NOMO-1 (cell line): ENCODE data around the gene YY1.

Experiments used
- DNase-seq, 2 experiments: peaks; one replicate each; lab custom pipeline; 2025; ENCODE audit not compliant: unreplicated experiment in 2 of 2; lab: John Stamatoyannopoulos, UW

YY1 gene

GRCh38 chr14:100309028-100309737 lies 70.2 kb downstream of the YY1 start:
- no peak for DNase-seq

GRCh38 chr14:100312110-100312876 lies 73.3 kb downstream of the YY1 start:
- peak; percentile 51 to 67 for DNase-seq

- DNase-seq, result no peak
Measured at GRCh38 chr14:100312877-100313400, 74.0 kb downstream of the YY1 start.

- DNase-seq, result no peak
Measured at GRCh38 chr14:100313464-100314230, 74.7 kb downstream of the YY1 start.

GRCh38 chr14:100314724-100315123 lies 75.8 kb downstream of the YY1 start:
- DNase-seq, result no peak

GRCh38 chr14:100317389-100317788 lies 78.4 kb downstream of the YY1 start:
- DNase-seq, result no peak

GRCh38 chr14:100317912-100318808 lies 79.2 kb downstream of the YY1 start:
- DNase-seq, result peak; percentile 78 to 82

- DNase-seq, result no peak
Measured at GRCh38 chr14:100320157-100320856, 81.4 kb downstream of the YY1 start.

- no peak for DNase-seq
Measured at GRCh38 chr14:100321473-100322137, 82.7 kb downstream of the YY1 start.

GRCh38 chr14:100322138-100322957 lies 83.4 kb downstream of the YY1 start:
- no peak for DNase-seq

- no peak for DNase-seq
Measured at GRCh38 chr14:100323121-100323941, 84.4 kb downstream of the YY1 start, which contains the start of gene SLC25A47. Gene SLC25A47, plus strand, starts transcription at chr14:100323339. Its CDS starts 76 bp downstream, at chr14:100323415.

GRCh38 chr14:100323942-100324307 lies 85.0 kb downstream of the YY1 start:
- no peak for DNase-seq

- DNase-seq, result no peak
Measured at GRCh38 chr14:100325231-100325632, 86.3 kb downstream of the YY1 start.

GRCh38 chr14:100325958-100326357 lies 87.0 kb downstream of the YY1 start:
- DNase-seq, result no peak

GRCh38 chr14:100327128-100327527 lies 88.2 kb downstream of the YY1 start:
- DNase-seq, result no peak

- DNase-seq, result no peak
Measured at GRCh38 chr14:100328495-100329163, 89.7 kb downstream of the YY1 start.
